ENCODE measurements around the gene PLVAP.

Gene PLVAP

DNA sequence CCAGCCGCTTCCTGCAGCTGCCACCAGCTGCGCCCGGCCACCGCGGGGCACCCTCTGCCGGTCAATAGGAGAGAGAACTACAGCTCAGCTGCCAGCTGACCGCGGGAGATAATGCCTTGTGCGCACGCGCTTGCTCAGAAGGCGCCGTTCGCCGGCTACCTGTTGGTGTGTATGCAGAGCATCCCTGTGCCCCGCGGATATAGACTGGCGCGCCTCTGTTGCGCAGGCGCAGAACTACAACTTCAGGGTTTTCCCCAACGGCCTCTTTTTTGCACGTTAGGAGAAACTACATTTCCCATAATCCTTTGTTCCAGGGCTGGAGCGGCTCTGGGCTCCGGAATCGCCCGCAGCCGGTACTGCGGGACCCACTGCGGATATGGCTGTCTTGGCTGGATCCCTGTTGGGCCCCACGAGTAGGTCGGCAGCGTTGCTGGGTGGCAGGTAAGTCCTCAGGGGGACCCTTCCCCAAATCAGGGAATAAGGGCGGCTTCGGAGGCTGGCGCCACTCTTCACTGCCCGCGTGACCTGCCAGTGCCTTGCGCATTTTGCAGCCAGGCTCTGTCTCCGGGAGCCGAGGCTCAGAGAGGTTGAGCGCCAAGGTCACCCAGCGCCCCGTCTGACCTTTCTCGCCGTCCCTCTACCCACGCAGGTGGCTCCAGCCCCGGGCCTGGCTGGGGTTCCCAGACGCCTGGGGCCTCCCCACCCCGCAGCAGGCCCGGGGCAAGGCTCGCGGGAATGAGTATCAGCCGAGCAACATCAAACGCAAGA, 71.4 kb downstream of the PLVAP start, which contains the start of gene MRPL34 (continued):
- TF ChIP-seq ZBTB10 (tag by site-specific recombination; IDR thresholded peaks at IDR 0.05) (no peak), BCL11B (tag by site-specific recombination; IDR thresholded peaks at IDR 0.05; ENCODE audit: low read depth) (0 out of 2 replicates have a peak, but pooled peaks have one; percentile 10), ZNF544 (tag by site-specific recombination; IDR thresholded peaks at IDR 0.05) (no peak), ZNF350 (tag by site-specific recombination; IDR thresholded peaks at IDR 0.05) (no peak), ZNF48 (tag by site-specific recombination; IDR thresholded peaks at IDR 0.05) (no peak), ZSCAN16 (tag by site-specific recombination; IDR thresholded peaks at IDR 0.05) (no peak), ZNF248 (tag by site-specific recombination; IDR thresholded peaks at IDR 0.05) (no peak), HIC1 (tag by site-specific recombination; IDR thresholded peaks at IDR 0.05) (peak; percentile 99; the same call in 1 of the 2 replicates), ZNF785 (tag by site-specific recombination; IDR thresholded peaks at IDR 0.05) (no peak), ZNF133 (tag by site-specific recombination; IDR thresholded peaks at IDR 0.05) (no peak), ZFP3 (tag by site-specific recombination; IDR thresholded peaks at IDR 0.05; ENCODE audit: low read depth) (no peak), ZNF560 (tag by site-specific recombination; IDR thresholded peaks at IDR 0.05; ENCODE audit: borderline replicate concordance) (no peak), ZNF747 (tag by site-specific recombination; IDR thresholded peaks at IDR 0.05) (no peak), AEBP2 (tag by site-specific recombination; IDR thresholded peaks at IDR 0.05; ENCODE audit: borderline replicate concordance) (no peak), REST (tag by site-specific recombination; IDR thresholded peaks at IDR 0.05) (no peak), ZNF280C (tag by site-specific recombination; IDR thresholded peaks at IDR 0.05) (no peak)
- TF ChIP-seq, protein P1, sequence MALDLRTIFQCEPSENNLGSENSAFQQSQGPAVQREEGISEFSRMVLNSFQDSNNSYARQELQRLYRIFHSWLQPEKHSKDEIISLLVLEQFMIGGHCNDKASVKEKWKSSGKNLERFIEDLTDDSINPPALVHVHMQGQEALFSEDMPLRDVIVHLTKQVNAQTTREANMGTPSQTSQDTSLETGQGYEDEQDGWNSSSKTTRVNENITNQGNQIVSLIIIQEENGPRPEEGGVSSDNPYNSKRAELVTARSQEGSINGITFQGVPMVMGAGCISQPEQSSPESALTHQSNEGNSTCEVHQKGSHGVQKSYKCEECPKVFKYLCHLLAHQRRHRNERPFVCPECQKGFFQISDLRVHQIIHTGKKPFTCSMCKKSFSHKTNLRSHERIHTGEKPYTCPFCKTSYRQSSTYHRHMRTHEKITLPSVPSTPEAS (tag by site-specific recombination; IDR thresholded peaks at IDR 0.05): no peak
- TF ChIP-seq, protein P2, sequence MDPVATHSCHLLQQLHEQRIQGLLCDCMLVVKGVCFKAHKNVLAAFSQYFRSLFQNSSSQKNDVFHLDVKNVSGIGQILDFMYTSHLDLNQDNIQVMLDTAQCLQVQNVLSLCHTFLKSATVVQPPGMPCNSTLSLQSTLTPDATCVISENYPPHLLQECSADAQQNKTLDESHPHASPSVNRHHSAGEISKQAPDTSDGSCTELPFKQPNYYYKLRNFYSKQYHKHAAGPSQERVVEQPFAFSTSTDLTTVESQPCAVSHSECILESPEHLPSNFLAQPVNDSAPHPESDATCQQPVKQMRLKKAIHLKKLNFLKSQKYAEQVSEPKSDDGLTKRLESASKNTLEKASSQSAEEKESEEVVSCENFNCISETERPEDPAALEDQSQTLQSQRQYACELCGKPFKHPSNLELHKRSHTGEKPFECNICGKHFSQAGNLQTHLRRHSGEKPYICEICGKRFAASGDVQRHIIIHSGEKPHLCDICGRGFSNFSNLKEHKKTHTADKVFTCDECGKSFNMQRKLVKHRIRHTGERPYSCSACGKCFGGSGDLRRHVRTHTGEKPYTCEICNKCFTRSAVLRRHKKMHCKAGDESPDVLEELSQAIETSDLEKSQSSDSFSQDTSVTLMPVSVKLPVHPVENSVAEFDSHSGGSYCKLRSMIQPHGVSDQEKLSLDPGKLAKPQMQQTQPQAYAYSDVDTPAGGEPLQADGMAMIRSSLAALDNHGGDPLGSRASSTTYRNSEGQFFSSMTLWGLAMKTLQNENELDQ (tag by site-specific recombination; IDR thresholded peaks at IDR 0.05; ENCODE audit: low read depth): no peak
- TF ChIP-seq, protein P3, sequence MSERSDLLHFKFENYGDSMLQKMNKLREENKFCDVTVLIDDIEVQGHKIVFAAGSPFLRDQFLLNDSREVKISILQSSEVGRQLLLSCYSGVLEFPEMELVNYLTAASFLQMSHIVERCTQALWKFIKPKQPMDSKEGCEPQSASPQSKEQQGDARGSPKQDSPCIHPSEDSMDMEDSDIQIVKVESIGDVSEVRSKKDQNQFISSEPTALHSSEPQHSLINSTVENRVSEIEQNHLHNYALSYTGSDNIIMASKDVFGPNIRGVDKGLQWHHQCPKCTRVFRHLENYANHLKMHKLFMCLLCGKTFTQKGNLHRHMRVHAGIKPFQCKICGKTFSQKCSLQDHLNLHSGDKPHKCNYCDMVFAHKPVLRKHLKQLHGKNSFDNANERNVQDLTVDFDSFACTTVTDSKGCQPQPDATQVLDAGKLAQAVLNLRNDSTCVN (tag by site-specific recombination; optimal IDR thresholded peaks at IDR 0.05): peak; percentile 65

Measured in HEK293 (cell line).